SU-DHL-6 (cell line): ENCODE data around the gene CHSY1.

Experiments used
- H2AFZ ChIP-seq: fragments of 200-600 bp; sonication (generic); 2 replicates; pipeline ENCODE4 v1.6.1; 2014; ENCODE audit warnings: low read depth, mild to moderate bottlenecking, moderate library complexity, mixed read lengths, antibody characterized with exemption, low read length; ENCODE audit not compliant: severe bottlenecking
- H3F3A ChIP-seq: fragments of 200-600 bp; shearing (Covaris generic); 2 replicates; pipeline ENCODE4 v1.6.0; 2016; ENCODE audit warnings: antibody characterized with exemption, mild to moderate bottlenecking; ENCODE audit not compliant: insufficient read depth
- H3K27ac ChIP-seq: fragments of 200-600 bp; sonication (generic); 2 replicates; pipeline ENCODE4 v1.5.1; 2016; ENCODE audit warnings: low read depth, mild to moderate bottlenecking, low read length, moderate library complexity, mixed read lengths
- H3K27me3 ChIP-seq: fragments of 200-600 bp; sonication (generic), shearing (Covaris generic); 2 replicates; pipeline ENCODE4 v1.6.0; 2014; ENCODE audit warnings: mild to moderate bottlenecking, low read length
- H3K36me3 ChIP-seq: fragments of 200-600 bp; sonication (generic); 2 replicates; pipeline ENCODE4 v1.6.1; 2014; ENCODE audit warnings: mild to moderate bottlenecking, low read length, mixed read lengths
- H3K4me2 ChIP-seq: fragments of 300-600, 200-600 bp; shearing (Covaris generic), sonication (generic); 2 replicates; pipeline ENCODE4 v1.6.0; 2014; ENCODE audit warnings: low read length, low read depth, mild to moderate bottlenecking; ENCODE audit not compliant: poor library complexity, severe bottlenecking
- H3K4me3 ChIP-seq: fragments of 200-600 bp; sonication (generic); 2 replicates; pipeline ENCODE4 v1.5.1; 2014; ENCODE audit warnings: antibody characterized with exemption, low read length, mild to moderate bottlenecking, mixed read lengths; ENCODE audit not compliant: insufficient read depth, poor library complexity, severe bottlenecking
- H3K79me2 ChIP-seq: fragments of 200-600 bp; sonication (generic); 2 replicates; pipeline ENCODE4 v1.6.1; 2014; ENCODE audit warnings: mild to moderate bottlenecking, low read length, moderate library complexity; ENCODE audit not compliant: insufficient read depth
- H3K9ac ChIP-seq: fragments of 200-600 bp; sonication (generic); 2 replicates; pipeline ENCODE4 v1.7.0; 2014; ENCODE audit warnings: mild to moderate bottlenecking, low read length
- H3K9me2 ChIP-seq: fragments of 200-600 bp; sonication (generic); replicated peaks from 2 replicates; pipeline ENCODE4 v1.6.1; 2014; ENCODE audit warnings: low read length; ENCODE audit not compliant: insufficient read depth
- H3K9me3 ChIP-seq: fragments of 200-600 bp; sonication (generic); 2 replicates; pipeline ENCODE4 v1.6.1; 2014; ENCODE audit warnings: low read length, mixed read lengths; ENCODE audit not compliant: insufficient read depth
- H4K20me1 ChIP-seq: fragments of 200-600 bp; sonication (generic); 2 replicates; pipeline ENCODE4 v1.6.1; 2014; ENCODE audit warnings: low read depth, mild to moderate bottlenecking, antibody characterized with exemption, low read length, moderate library complexity, mixed read lengths
- CTCF ChIP-seq: fragments of 200-600 bp; sonication (generic); IDR thresholded peaks from one replicate; pipeline ENCODE4 v1.5.1; 2017; ENCODE audit warnings: antibody characterized with exemption, mild to moderate bottlenecking, low read length, moderate library complexity; ENCODE audit not compliant: insufficient read depth, poor library complexity, severe bottlenecking
- EZH2phosphoT487 ChIP-seq: fragments of 200-600 bp; sonication (generic), shearing (Covaris generic); conservative IDR thresholded peaks from 2 replicates; pipeline ENCODE4 v1.6.1; 2018; ENCODE audit warnings: mild to moderate bottlenecking, antibody characterized with exemption, low read length, moderate library complexity, mixed read lengths

The CHSY1 gene

GRCh38 chr15:101251830-101252820, at the start of gene CHSY1:
TSS of gene CHSY1 (minus strand) at chr15:101252048. CDS start at chr15:101251456, 592 bp downstream.
- Histone ChIP-seq H3K9me3 (no peaks in the 10 kb centered on the region), H3K27ac (no peak within 1 kb of the TSS; the same call in 1 of the 2 replicates), H4K20me1 (0 out of 2 replicates have a peak, but pooled peaks cover 4% of the 10 kb centered on the region), H3K36me3 (no peaks in the 10 kb centered on the region), H3K4me2 (peak within 1 kb of the TSS; percentile 76), H3K79me2 (peaks cover 24% of the 10 kb centered on the region), H3K9ac (peak within 1 kb of the TSS; percentile 64), H3K4me3 (peak within 1 kb of the TSS; percentile 77), H3K9me2 (no peaks in the 10 kb centered on the region), H3K27me3 (no peaks in the 10 kb centered on the region), H2AFZ (peak within 1 kb of the TSS; percentile 84), H3F3A (peaks cover 11% of the 10 kb centered on the region)
- TF ChIP-seq EZH2phosphoT487, result no peak
- no peak for TF ChIP-seq CTCF

- Histone ChIP-seq H3K4me3 (no peak overlapping the region), H3K36me3 (peaks cover 10% of the 10 kb centered on the region), H3K9me3 (peaks cover 7% of the 10 kb centered on the region; the same call in 1 of the 2 replicates), H4K20me1 (peaks cover 18% of the 10 kb centered on the region), H3K9me2 (no peaks in the 10 kb centered on the region), H3K9ac (no peak overlapping the region), H3K27ac (no peak overlapping the region), H3K79me2 (peaks cover 34% of the 10 kb centered on the region), H3K27me3 (no peaks in the 10 kb centered on the region), H2AFZ (no peak overlapping the region), H3K4me2 (no peak overlapping the region), H3F3A (peaks cover 19% of the 10 kb centered on the region)
- no peak for TF ChIP-seq CTCF
- TF ChIP-seq EZH2phosphoT487, result no peak
Measured at GRCh38 chr15:101296418-101297405, 44.9 kb upstream of the CHSY1 start.

- peaks cover 24% of the 10 kb centered on the region for H4K20me1 ChIP-seq
- peak overlapping the region; percentile 82; the same call in 1 of the 2 replicates for H3K27ac ChIP-seq
- H3K4me3 ChIP-seq, result peak overlapping the region; percentile 90
- H3F3A ChIP-seq, result peaks cover 26% of the 10 kb centered on the region
- H3K79me2 ChIP-seq, result peaks cover 44% of the 10 kb centered on the region
- peak overlapping the region; percentile 89; the same call in 1 of the 2 replicates for H3K9ac ChIP-seq
- no peak for TF ChIP-seq CTCF
- no peak for TF ChIP-seq EZH2phosphoT487
- peak overlapping the region; percentile 89 for H2AFZ ChIP-seq
- peaks cover 7% of the 10 kb centered on the region; the same call in 1 of the 2 replicates for H3K9me3 ChIP-seq
- H3K9me2 ChIP-seq, result no peaks in the 10 kb centered on the region
- no peaks in the 10 kb centered on the region for H3K27me3 ChIP-seq
- H3K4me2 ChIP-seq, result peak overlapping the region; percentile 97
- peaks cover 18% of the 10 kb centered on the region for H3K36me3 ChIP-seq
Measured at GRCh38 chr15:101295607-101296161, 43.8 kb upstream of the CHSY1 start.
